RPMI8226 (cell line): ENCODE data around the gene CYTH2.

Source experiments
- DNase-seq: peaks from one replicate; pipeline ENCODE4 v3.0.0-alpha.2; 2015

Gene CYTH2, protein sequence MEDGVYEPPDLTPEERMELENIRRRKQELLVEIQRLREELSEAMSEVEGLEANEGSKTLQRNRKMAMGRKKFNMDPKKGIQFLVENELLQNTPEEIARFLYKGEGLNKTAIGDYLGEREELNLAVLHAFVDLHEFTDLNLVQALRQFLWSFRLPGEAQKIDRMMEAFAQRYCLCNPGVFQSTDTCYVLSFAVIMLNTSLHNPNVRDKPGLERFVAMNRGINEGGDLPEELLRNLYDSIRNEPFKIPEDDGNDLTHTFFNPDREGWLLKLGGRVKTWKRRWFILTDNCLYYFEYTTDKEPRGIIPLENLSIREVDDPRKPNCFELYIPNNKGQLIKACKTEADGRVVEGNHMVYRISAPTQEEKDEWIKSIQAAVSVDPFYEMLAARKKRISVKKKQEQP

GRCh38 chr19:48469289-48469881, at the start of gene CYTH2:
Gene CYTH2, plus strand, starts transcription at chr19:48469369. Its CDS starts 139 bp downstream, at chr19:48469508.
- DNase-seq: peak; percentile 68

DNA sequence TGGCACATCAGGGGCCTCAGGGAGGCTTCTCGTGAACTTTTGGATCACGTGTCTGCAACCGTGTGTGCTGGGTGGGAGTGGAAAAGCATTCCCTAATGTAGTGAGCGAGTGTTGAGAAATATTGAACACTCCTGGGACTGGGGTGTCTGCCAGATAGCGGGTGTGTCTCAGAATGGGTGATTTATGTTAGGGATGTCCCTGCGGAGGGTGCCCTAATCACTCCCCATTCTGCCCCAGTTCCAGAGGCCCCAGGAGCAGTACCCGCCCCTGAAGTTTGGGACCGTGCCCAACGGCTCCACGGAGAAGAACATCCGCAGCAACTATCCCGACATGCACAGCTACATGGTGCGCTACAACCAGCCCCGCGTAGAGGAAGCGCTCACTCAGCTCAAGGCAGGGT, 47.6 kb upstream of the CYTH2 start:
- no peak for DNase-seq

DNA sequence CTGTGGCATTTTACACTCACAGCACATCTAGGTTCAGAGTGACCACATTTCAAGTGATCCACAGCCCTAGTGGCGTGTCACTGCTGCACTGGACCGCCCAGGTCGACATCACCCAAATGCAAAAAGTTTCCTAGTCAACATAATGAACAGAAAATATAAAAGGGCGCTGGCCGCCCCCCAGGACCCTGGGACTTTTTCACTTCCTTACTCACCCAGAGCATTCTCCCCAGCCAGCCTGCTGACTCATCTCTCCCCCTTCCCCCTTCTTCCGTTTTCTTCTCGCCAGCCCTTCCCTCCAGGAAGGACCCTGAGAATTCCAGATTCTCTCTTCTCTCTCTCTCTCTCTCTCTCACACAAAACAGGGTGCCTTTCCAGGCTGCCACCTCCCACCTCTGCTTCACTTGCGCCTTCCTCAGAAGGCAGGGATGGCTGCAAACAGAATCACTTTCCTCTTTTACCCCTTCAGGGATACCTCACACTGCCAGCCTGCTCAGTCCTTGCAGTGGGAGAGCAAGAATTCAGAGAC, 44.4 kb upstream of the CYTH2 start:
- DNase-seq: peak; percentile 22

DNA sequence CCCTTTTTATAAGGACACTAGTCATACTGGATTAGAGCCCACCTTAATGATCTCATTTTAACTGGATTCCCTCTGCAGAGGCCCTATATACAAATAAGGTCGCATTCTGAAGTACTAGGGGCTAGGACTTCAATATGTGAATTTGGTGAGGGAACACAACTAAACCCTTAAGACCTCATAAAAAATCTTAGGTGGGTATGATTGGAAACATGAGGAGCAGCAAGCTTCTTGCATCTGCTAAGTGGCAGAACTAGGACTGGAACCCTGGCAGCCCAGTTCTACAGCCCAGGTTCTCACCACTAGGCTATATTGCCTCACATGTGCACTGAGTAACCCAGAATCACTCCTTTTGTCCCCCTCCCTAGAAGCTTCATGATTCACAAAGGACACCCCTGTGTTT, 40.5 kb upstream of the CYTH2 start:
- DNase-seq: no peak

DNA sequence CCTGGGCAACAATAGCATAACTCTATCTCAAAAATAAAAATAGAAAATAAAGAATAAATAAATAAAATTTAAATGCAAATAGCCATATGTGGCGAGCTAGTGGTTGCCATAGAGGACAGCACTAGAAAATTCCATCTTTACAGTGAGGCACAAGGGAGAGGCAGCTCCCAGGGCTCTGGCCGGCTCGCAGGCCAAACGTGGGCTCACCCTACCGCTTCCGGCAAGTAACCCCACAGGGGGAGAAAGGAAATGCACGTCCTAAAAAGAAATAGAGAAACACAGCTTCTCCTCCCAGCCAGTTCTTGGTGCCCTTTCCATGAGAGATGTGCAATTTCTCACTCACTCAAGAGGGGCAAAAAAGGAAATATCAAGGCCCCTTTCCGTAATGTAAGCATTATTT, 35.8 kb upstream of the CYTH2 start:
- DNase-seq: no peak

DNA sequence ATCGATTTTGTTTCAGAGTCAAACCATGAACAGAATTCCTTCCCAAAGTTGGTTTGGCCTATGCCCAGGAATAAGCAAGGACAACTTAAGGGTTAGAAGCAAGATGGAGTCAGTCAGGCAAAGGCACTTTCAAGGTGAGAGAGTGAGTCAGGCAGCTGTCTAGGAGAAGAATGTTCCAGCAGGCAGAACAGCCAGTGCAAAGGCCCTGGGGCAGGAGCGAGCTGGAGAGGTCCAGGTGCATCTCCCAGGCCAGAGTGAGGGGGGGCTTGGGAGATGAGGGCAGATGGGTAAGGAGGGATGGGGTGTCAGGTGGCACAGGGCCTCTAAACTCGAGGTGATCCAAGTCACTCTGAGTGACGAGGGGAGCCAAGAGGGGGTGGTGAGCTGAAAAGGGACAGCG, 32.6 kb upstream of the CYTH2 start:
- DNase-seq: no peak

DNA sequence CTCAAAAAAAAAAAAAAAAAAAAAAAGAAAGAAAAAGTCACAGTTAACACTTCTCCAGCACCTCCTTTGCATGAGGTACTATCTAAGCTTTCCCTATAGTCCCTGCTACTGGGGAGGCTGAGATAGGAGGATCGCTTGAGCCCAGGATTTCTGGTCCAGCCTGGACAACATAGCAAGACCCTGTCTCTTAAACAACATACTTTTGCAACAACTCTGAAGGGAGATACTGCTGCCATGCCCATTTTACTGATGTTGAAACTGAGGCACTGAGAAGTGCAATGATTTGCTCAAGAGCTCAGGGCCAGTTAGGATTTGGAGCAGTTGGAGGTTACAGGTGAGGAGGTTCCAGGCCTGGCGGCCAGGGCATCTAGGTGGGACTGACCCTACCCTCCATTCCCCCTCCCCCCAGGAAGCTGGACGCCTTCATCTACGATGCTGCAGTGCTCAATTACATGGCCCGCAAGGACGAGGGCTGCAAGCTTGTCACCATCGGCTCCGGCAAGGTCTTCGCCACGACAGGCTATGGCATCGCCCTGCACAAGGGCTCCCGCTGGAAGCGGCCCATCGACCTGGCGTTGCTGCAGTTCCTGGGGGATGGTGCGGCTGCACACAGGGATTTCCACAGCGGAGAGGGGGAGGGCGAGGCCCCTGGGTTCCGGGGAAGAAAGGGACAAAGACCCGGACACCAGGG, 27.7 kb upstream of the CYTH2 start:
- no peak for DNase-seq

DNA sequence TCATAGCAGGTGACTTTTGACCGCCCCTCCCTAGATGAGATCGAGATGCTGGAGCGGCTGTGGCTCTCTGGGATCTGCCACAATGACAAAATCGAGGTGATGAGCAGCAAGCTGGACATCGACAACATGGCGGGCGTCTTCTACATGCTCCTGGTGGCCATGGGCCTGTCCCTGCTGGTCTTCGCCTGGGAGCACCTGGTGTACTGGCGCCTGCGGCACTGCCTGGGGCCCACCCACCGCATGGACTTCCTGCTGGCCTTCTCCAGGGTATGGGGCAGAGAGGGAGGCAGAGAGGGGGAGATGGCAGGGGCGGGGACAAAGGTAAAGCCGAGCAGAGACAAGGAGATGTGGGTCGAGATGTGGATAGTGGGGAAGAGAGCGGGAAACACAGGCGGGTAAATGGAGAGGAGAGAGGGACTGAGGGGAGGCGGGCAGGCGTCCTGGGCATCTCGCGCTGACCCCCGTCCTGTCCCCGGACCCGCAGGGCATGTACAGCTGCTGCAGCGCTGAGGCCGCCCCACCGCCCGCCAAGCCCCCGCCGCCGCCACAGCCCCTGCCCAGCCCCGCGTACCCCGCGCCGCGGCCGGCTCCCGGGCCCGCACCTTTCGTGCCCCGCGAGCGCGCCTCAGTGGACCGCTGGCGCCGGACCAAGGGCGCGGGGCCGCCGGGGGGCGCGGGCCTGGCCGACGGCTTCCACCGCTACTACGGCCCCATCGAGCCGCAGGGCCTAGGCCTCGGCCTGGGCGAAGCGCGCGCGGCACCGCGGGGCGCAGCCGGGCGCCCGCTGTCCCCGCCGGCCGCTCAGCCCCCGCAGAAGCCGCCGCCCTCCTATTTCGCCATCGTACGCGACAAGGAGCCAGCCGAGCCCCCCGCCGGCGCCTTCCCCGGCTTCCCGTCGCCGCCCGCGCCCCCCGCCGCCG, 26.8 kb upstream of the CYTH2 start:
- DNase-seq: no peak

DNA sequence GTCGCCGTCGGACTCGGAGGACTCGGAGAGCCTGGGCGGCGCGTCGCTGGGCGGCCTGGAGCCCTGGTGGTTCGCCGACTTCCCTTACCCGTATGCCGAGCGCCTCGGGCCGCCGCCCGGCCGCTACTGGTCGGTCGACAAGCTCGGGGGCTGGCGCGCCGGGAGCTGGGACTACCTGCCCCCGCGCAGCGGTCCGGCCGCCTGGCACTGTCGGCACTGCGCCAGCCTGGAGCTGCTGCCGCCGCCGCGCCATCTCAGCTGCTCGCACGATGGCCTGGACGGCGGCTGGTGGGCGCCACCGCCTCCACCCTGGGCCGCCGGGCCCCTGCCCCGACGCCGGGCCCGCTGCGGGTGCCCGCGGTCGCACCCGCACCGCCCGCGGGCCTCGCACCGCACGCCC, 25.9 kb upstream of the CYTH2 start:
- no peak for DNase-seq

GRCh38 chr19:48443731-48444128, 25.4 kb upstream of the CYTH2 start:
- no peak for DNase-seq

DNA sequence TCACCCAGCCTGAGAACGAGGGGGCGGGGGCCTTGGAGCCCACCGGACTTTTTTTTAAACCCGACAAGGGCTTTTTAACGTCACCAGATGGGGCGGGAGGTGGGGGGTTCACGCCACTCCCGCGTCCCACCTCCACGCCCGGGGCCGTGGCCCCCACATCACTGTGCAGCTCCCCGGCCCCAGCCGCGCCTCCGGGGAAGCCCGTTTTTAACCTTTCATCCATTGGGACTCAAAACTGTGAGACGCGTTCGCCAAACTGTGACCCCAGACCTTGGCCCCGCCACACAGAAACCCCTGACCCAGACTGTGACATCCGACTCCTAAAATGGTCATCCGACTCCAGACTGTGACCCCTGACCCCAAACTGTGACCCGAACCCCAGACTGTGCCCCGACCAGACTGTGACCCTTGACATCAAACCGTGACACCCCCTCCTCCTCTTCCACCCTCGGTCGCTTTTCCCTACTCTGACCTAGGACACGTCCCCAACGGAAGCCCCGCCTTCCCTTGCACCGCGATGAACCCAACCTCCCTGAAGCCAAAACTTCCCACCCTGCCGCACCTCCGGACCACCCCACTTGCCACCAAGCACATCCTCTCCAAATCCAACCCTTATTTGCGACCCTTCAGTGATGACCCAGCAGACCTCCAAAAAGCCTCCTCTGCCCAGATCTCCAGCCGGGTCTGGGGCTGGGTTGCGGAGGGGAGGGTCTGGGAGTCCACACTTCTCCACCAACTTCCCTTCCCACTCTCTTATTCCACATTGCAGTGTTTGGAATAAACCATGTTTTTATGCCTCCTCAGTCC, 24.8 kb upstream of the CYTH2 start:
- DNase-seq: no peak

GRCh38 chr19:48444936-48445200, 24.3 kb upstream of the CYTH2 start:
- DNase-seq: no peak

- peak; percentile 64 for DNase-seq
Measured at GRCh38 chr19:48445256-48445605, 23.9 kb upstream of the CYTH2 start.

DNA sequence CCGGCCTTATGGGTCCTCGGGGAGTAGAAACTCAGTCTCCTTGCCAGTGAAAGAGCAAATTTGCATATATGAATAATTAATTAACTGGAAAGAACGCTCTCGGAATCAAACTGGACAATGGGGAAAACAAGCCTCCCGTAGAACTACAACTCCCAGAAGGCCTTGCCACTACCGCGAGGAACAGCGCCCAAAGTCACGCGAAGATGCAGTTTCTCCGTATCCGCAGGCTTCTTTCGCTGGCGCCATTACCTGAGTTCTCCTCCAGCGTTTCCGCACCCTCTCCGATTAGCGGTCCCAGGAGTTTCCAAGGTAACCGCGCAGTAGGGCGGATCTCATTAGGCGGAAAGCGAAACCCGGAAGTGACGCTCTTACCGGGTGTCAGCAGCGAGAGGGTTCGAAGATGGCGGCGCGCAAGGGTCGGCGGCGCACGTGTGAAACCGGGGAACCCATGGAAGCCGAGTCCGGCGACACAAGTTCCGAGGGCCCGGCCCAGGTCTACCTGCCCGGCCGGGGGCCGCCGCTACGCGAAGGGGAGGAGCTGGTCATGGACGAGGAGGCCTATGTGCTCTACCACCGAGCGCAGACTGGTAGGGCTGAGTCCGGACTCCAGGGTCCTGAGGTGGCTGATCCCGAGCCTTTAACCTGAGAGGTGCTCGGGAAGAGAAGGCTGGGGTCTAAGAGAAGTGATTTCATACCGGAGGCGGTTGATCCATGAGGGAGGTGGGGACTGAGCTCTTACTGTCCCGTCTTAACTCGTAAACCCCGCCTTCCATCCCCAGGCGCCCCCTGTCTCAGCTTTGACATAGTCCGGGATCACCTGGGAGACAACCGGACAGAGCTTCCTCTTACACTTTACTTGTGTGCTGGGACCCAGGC, 23.3 kb upstream of the CYTH2 start, which contains the start of gene GRWD1:
Gene GRWD1, plus strand, starts transcription at position 378 of the 876 bp plus-strand sequence. Its CDS starts 23 bp downstream, at position 401.
- peak; percentile 96 for DNase-seq

DNA sequence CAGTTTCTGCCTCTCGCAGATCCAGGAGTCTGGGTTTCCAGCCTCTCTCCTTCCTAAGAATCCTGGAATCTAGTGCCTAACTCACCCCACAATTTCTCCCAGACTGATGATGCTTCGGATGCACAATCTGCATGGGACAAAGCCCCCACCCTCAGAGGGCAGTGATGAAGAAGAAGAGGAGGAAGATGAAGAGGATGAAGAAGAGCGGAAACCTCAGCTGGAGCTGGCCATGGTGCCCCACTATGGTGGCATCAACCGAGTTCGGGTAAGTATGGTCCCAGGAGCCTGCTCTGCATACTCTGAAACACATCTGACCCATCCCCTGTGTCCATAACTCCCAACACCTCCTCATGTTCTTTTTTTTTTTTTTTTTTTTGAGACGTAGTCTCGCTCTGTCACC, 22.6 kb upstream of the CYTH2 start:
- no peak for DNase-seq

- no peak for DNase-seq
Measured at GRCh38 chr19:48448563-48448962, 20.6 kb upstream of the CYTH2 start.

- no peak for DNase-seq
Measured at GRCh38 chr19:48450441-48450840, 18.7 kb upstream of the CYTH2 start.

DNA sequence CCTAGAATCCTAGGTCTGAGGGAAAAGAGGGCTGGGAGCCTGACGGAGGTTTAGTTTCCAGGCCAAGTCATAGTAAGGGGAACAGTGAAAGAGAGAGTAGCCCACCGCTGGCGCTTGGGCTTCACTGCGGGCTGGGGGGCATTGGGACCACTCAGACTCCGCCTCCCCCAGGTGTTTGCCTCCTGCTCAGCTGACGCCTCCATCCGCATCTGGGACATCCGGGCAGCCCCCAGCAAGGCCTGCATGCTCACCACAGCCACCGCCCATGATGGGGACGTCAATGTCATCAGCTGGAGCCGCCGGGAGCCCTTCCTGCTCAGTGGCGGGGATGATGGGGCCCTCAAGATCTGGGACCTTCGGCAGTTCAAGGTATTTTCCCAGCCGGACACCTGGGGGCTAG, 18.3 kb upstream of the CYTH2 start:
- no peak for DNase-seq

DNA sequence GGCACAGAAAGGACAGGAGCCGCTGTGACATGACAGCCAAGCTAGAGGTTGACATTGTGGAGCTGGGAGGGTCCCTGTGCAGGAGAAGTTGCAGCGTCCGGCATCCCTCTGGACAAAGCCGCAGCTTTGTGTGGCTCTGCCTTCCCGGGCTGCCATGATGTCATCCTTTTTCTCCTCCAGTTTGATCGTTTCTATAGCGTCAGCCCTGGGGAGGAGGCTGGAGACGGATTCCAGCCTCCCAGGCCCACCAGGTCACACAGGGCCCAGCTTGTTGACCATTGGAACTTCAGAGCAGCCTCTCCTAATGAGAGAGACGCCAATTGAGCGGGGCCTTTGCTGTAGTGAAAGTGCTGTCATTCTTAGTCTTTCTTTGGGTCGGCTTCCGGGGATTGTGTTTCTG, 17.5 kb upstream of the CYTH2 start:
- DNase-seq: no peak

DNA sequence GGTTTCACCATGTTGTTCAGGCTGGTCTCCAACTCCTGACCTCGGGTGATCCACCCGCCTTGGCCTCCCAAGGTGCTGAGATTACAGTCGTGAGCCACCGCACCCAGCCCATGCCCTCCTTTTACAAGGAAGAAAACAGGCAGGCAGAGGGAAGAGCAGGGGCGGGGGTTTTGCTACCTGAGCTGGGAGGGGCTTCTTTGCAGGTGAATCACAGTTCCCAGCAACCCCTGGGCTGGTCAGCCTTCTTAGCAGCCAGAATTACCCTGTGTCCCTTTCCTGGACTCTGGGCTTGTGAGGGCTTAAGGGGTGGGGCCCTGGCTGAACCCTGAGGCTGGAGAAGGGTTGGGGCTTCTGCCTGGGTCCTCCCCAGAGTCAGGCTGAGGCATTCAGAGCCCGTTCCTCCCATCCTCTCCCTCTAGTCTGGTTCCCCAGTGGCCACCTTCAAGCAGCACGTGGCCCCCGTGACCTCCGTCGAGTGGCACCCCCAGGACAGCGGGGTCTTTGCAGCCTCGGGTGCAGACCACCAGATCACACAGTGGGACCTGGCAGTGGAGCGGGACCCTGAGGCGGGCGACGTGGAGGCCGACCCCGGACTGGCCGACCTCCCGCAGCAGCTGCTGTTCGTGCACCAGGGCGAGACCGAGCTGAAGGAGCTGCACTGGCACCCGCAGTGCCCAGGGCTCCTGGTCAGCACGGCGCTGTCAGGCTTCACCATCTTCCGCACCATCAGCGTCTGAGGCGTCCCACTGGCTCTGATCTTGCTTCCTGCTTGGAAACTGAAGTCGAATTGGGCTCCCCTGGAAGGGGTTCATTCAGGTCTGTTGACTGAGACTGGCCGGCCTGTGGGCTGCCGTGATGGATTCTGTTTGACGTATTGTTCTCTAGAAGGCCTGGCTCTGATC, 16.6 kb upstream of the CYTH2 start:
- no peak for DNase-seq
